Measurements from ENCODE around the gene SCGN. TPM values are rescaled to one million over a fixed set of nuclear protein-coding genes. Genes with fewer than 3 reads are reported as not detected.
A peak's percentile ranks its signal among the peaks of the same experiment; 100 is the strongest.

The SCGN gene
- total and polyA plus RNA-seq, 2 of the 13 experiments (the other 11 are each of a cell fraction or from before 2014, with no cell fraction given): 2.9 to 29.0 TPM

DNA sequence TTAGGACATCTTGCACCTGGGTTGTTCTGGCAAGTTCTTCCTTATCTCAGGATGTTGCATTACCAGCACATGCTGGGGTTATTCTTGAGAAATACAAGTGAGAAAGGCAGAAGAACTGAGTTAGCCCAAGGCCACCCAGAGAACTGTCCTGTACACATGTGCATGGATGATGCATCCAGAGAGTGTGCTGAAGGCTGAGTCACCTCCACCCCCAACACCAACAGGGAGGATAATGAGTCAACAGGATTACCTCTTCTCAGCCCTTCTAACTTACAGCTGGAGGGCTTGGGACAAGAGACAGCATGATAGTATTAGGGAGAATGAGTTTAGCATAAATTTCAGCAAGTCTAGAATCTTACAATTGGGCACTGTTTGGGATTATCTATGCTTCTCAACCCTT, 8.5 kb downstream of the SCGN start (continued):
- TF ChIP-seq, protein P1, sequence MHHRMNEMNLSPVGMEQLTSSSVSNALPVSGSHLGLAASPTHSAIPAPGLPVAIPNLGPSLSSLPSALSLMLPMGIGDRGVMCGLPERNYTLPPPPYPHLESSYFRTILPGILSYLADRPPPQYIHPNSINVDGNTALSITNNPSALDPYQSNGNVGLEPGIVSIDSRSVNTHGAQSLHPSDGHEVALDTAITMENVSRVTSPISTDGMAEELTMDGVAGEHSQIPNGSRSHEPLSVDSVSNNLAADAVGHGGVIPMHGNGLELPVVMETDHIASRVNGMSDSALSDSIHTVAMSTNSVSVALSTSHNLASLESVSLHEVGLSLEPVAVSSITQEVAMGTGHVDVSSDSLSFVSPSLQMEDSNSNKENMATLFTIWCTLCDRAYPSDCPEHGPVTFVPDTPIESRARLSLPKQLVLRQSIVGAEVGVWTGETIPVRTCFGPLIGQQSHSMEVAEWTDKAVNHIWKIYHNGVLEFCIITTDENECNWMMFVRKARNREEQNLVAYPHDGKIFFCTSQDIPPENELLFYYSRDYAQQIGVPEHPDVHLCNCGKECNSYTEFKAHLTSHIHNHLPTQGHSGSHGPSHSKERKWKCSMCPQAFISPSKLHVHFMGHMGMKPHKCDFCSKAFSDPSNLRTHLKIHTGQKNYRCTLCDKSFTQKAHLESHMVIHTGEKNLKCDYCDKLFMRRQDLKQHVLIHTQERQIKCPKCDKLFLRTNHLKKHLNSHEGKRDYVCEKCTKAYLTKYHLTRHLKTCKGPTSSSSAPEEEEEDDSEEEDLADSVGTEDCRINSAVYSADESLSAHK (CRISPR knock-in tag; IDR thresholded peaks at IDR 0.05; ENCODE audit: borderline replicate concordance): no peak
- 0 out of 2 replicates have a peak, but pooled peaks have one; percentile 63 for TF ChIP-seq POGZ (CRISPR knock-in tag; IDR thresholded peaks at IDR 0.05)
- TF ChIP-seq ZNF556 (CRISPR knock-in tag; IDR thresholded peaks at IDR 0.05; ENCODE audit: borderline replicate concordance): no peak
- TF ChIP-seq, protein P2, sequence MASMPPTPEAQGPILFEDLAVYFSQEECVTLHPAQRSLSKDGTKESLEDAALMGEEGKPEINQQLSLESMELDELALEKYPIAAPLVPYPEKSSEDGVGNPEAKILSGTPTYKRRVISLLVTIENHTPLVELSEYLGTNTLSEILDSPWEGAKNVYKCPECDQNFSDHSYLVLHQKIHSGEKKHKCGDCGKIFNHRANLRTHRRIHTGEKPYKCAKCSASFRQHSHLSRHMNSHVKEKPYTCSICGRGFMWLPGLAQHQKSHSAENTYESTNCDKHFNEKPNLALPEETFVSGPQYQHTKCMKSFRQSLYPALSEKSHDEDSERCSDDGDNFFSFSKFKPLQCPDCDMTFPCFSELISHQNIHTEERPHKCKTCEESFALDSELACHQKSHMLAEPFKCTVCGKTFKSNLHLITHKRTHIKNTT (CRISPR knock-in tag; IDR thresholded peaks at IDR 0.05): no peak
- TF ChIP-seq ZNF3 (CRISPR knock-in tag; IDR thresholded peaks at IDR 0.05): no peak
- TF ChIP-seq SIN3B (IDR thresholded peaks at IDR 0.05; ENCODE audit: low read length): no peak
- TF ChIP-seq ZNF121 (CRISPR knock-in tag; IDR thresholded peaks at IDR 0.05): no peak
- TF ChIP-seq KLF13 (CRISPR knock-in tag; IDR thresholded peaks at IDR 0.05): no peak
- no peak for TF ChIP-seq PHF5A (CRISPR knock-in tag; IDR thresholded peaks at IDR 0.05; ENCODE audit: low read depth, unreplicated experiment)
- TF ChIP-seq, protein P3, sequence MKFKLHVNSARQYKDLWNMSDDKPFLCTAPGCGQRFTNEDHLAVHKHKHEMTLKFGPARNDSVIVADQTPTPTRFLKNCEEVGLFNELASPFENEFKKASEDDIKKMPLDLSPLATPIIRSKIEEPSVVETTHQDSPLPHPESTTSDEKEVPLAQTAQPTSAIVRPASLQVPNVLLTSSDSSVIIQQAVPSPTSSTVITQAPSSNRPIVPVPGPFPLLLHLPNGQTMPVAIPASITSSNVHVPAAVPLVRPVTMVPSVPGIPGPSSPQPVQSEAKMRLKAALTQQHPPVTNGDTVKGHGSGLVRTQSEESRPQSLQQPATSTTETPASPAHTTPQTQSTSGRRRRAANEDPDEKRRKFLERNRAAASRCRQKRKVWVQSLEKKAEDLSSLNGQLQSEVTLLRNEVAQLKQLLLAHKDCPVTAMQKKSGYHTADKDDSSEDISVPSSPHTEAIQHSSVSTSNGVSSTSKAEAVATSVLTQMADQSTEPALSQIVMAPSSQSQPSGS (CRISPR knock-in tag; IDR thresholded peaks at IDR 0.05): no peak
- TF ChIP-seq ZNF629 (CRISPR knock-in tag; conservative IDR thresholded peaks at IDR 0.05): no peak
- TF ChIP-seq, protein P4, sequence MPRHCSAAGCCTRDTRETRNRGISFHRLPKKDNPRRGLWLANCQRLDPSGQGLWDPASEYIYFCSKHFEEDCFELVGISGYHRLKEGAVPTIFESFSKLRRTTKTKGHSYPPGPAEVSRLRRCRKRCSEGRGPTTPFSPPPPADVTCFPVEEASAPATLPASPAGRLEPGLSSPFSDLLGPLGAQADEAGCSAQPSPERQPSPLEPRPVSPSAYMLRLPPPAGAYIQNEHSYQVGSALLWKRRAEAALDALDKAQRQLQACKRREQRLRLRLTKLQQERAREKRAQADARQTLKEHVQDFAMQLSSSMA (CRISPR knock-in tag; IDR thresholded peaks at IDR 0.05): no peak
- TF ChIP-seq FIP1L1 (IDR thresholded peaks at IDR 0.05; ENCODE audit: borderline replicate concordance, insufficient read depth, low read depth, low read length): no peak
- TF ChIP-seq, protein P5, sequence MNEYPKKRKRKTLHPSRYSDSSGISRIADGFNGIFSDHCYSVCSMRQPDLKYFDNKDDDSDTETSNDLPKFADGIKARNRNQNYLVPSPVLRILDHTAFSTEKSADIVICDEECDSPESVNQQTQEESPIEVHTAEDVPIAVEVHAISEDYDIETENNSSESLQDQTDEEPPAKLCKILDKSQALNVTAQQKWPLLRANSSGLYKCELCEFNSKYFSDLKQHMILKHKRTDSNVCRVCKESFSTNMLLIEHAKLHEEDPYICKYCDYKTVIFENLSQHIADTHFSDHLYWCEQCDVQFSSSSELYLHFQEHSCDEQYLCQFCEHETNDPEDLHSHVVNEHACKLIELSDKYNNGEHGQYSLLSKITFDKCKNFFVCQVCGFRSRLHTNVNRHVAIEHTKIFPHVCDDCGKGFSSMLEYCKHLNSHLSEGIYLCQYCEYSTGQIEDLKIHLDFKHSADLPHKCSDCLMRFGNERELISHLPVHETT (CRISPR knock-in tag; conservative IDR thresholded peaks at IDR 0.05): no peak
- no peak for TF ChIP-seq ZFP37 (CRISPR knock-in tag; IDR thresholded peaks at IDR 0.05; ENCODE audit: borderline replicate concordance)
- no peak for TF ChIP-seq ZNF703 (CRISPR knock-in tag; IDR thresholded peaks at IDR 0.05; ENCODE audit: borderline replicate concordance)
- TF ChIP-seq GTF2F1 (IDR thresholded peaks at IDR 0.05; ENCODE audit: low read length): no peak
- no peak for TF ChIP-seq ERF (CRISPR knock-in tag; IDR thresholded peaks at IDR 0.05)
- TF ChIP-seq, protein P6, sequence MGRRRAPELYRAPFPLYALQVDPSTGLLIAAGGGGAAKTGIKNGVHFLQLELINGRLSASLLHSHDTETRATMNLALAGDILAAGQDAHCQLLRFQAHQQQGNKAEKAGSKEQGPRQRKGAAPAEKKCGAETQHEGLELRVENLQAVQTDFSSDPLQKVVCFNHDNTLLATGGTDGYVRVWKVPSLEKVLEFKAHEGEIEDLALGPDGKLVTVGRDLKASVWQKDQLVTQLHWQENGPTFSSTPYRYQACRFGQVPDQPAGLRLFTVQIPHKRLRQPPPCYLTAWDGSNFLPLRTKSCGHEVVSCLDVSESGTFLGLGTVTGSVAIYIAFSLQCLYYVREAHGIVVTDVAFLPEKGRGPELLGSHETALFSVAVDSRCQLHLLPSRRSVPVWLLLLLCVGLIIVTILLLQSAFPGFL (CRISPR knock-in tag; IDR thresholded peaks at IDR 0.05): no peak
- TF ChIP-seq, protein P7, sequence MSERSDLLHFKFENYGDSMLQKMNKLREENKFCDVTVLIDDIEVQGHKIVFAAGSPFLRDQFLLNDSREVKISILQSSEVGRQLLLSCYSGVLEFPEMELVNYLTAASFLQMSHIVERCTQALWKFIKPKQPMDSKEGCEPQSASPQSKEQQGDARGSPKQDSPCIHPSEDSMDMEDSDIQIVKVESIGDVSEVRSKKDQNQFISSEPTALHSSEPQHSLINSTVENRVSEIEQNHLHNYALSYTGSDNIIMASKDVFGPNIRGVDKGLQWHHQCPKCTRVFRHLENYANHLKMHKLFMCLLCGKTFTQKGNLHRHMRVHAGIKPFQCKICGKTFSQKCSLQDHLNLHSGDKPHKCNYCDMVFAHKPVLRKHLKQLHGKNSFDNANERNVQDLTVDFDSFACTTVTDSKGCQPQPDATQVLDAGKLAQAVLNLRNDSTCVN (CRISPR knock-in tag; IDR thresholded peaks at IDR 0.05; ENCODE audit: borderline replicate concordance): no peak
- no peak for TF ChIP-seq ATF1 (CRISPR knock-in tag; IDR thresholded peaks at IDR 0.05)
- no peak for TF ChIP-seq ELF3 (CRISPR knock-in tag; IDR thresholded peaks at IDR 0.05)
